MCF 10A (cell line): Measurements from ENCODE around the gene CEP192. TPM values are rescaled to one million over a fixed set of nuclear protein-coding genes. Genes with fewer than 3 reads are reported as not detected.

Experiments
- BruUV-seq: library from RNA; stranded (reverse); fragments of 400-500 nt; replicated peaks from 2 replicates; lab custom pipeline; 2021; lab: Mats Ljungman, UMichigan
- CTCF ChIA-PET: fragments of 300-600 bp; sonication (Branson Sonifier 250); formaldehyde crosslinking; extraction: SDS; loops from one replicate; lab custom pipeline; 2021; ENCODE audit warnings: antibody characterized with exemption, inconsistent platforms; lab: Yijun Ruan, JAX
- POLR2A ChIA-PET: fragments of 300-600, 350-650 bp; sonication (Branson Sonifier 250); formaldehyde crosslinking; extraction: SDS; loops from one replicate; lab custom pipeline; 2020; ENCODE audit warnings: antibody characterized with exemption, inconsistent platforms; lab: Yijun Ruan, JAX
- DNase-seq: peaks from one replicate; pipeline ENCODE4 v3.0.0-alpha.2; 2018; ENCODE audit not compliant: unreplicated experiment
- H3K27ac Mint-ChIP-seq: one replicate; pipeline ENCODE4 v1.8.0; 2022; ENCODE audit warnings: mild to moderate bottlenecking, low read depth, mixed read lengths; ENCODE audit not compliant: unreplicated experiment
- H3K27me3 Mint-ChIP-seq: one replicate; pipeline ENCODE4 v1.8.0; 2022; ENCODE audit warnings: mixed read lengths; ENCODE audit not compliant: insufficient read depth, unreplicated experiment
- H3K36me3 Mint-ChIP-seq: one replicate; pipeline ENCODE4 v1.8.0; 2022; ENCODE audit warnings: mild to moderate bottlenecking, moderate library complexity, mixed read lengths; ENCODE audit not compliant: insufficient read depth, unreplicated experiment
- H3K4me1 Mint-ChIP-seq: one replicate; pipeline ENCODE4 v1.8.0; 2022; ENCODE audit warnings: mixed read lengths; ENCODE audit not compliant: insufficient read depth, unreplicated experiment
- H3K4me3 Mint-ChIP-seq: one replicate; pipeline ENCODE4 v1.8.0; 2022; ENCODE audit warnings: mild to moderate bottlenecking, moderate library complexity, mixed read lengths; ENCODE audit not compliant: unreplicated experiment
- H3K9me3 Mint-ChIP-seq: one replicate; pipeline ENCODE4 v1.8.0; 2022; ENCODE audit warnings: mixed read lengths; ENCODE audit not compliant: unreplicated experiment
- CTCF ChIP-seq: fragments of 200-600 bp; IDR thresholded peaks from one replicate; pipeline ENCODE4 v1.8.0; 2022; ENCODE audit warnings: antibody characterized with exemption, mild to moderate bottlenecking; ENCODE audit not compliant: unreplicated experiment
- intact Hi-C: fragments of 100-400 bp; cut with micrococcal nuclease; formaldehyde crosslinking; loops from 2 replicates; pipeline ENCODE4 v1.14.1; 2022
- total RNA-seq: library from RNA; stranded (reverse); gene quantifications from 2 replicates; pipeline ENCODE4 v1.2.3, GENCODE V29; 2022

The CEP192 gene
- total RNA-seq, 1 experiment from 2014 or later: 14.3 TPM

- intact Hi-C loops: no loop called here
- DNase-seq: no peak
- Mint-ChIP-seq H3K27ac (no peak overlapping the region), H3K4me1 (no peaks in the 10 kb centered on the region), H3K4me3 (no peak overlapping the region), H3K9me3 (peaks cover 13% of the 10 kb centered on the region), H3K36me3 (no peaks in the 10 kb centered on the region), H3K27me3 (peaks cover 8% of the 10 kb centered on the region)
- ChIA-PET POLR2A (interaction anchor here (0.6 kb wide), 1 partner anchor 552 kb away, joined by 3 read pairs; no protein-coding TSS in a partner anchor), CTCF (interaction anchor here (0.7 to 2.2 kb wide), 3 partner anchors 11 to 391 kb away, joined by 3 to 4 read pairs (median 3); no protein-coding TSS in a partner anchor)
- no TSS peak for BruUV-seq
- TF ChIP-seq CTCF: no peak
These were observed 170.2 kb downstream of the CEP192 start for GRCh38 chr18:13161276-13161899.

DNA sequence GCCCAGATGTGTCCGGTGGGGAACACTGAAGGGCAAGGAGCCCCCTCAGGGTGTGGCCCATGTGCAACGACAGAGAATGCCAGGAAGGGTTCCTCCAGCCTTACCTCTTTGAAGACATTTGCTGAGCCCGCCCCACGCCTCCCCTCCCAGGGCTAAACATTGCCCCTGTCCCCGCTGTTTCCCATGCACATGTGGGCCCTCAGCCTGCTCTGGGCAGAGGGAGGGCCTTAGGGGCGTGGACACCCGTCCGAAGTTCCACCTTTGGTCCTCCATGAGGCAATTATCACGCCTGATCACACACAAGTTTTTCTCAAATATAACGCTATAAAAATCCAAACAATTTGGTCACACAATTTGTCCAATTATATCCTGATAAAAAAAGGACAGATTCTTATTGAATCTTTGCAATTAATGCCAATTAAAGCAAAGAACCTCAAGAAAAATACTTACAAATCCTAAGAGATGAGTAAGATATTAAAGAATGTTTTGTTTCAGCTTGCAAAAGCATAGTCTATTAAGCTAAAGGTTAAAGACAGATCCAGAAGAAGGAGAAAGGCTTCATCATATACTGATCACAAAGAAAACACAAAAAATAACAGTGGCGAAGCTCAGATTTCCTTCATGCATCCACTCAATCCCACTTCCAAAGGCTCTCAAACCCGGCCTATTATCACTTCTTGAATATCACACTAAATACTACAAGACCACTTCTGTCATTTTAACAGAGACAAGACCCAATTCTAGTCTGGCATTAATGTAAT, 172.2 kb downstream of the CEP192 start:
- H3K27ac Mint-ChIP-seq: no peak overlapping the region
- CTCF ChIA-PET: no interaction called here
- no peaks in the 10 kb centered on the region for H3K36me3 Mint-ChIP-seq

GRCh38 chr18:13164406-13164805, 173.2 kb downstream of the CEP192 start:
- H3K9me3 Mint-ChIP-seq: no peaks in the 10 kb centered on the region
- POLR2A ChIA-PET: no interaction called here
- no peak overlapping the region for H3K4me3 Mint-ChIP-seq
- TF ChIP-seq CTCF: no peak
- intact Hi-C loops: no loop called here
- H3K27me3 Mint-ChIP-seq: no peaks in the 10 kb centered on the region
- H3K36me3 Mint-ChIP-seq: no peaks in the 10 kb centered on the region
- DNase-seq: no peak
- no TSS peak for BruUV-seq
- CTCF ChIA-PET: no interaction called here
- no peak overlapping the region for H3K27ac Mint-ChIP-seq
- H3K4me1 Mint-ChIP-seq: no peaks in the 10 kb centered on the region

More for the DNA sequence above, 172.2 kb downstream of the CEP192 start:
- POLR2A ChIA-PET: no interaction called here
- DNase-seq: no peak
- no peaks in the 10 kb centered on the region for H3K27me3 Mint-ChIP-seq
- H3K4me1 Mint-ChIP-seq: no peaks in the 10 kb centered on the region
- no peak overlapping the region for H3K4me3 Mint-ChIP-seq
- H3K9me3 Mint-ChIP-seq: peaks cover 5% of the 10 kb centered on the region
- intact Hi-C loops: no loop called here
- BruUV-seq: no TSS peak
- no peak for TF ChIP-seq CTCF
